K562 (cell line): ENCODE measurements around the gene FFAR1. TPM values are rescaled to one million over a fixed set of nuclear protein-coding genes. Genes with fewer than 3 reads are reported as not detected.
A peak's percentile ranks its signal among the peaks of the same experiment; 100 is the strongest.

Source experiments
- ATAC-seq: fragments of 200-7000 bp; cut with Tn5 transposase; 3 replicates; pipeline ENCODE4 v1.9.1; 2020; ENCODE audit warnings: moderate library complexity
- BruUV-seq: library from RNA; stranded (reverse); fragments of 400-500 nt; replicated peaks from 2 replicates; lab custom pipeline; 2021; lab: Mats Ljungman, UMichigan
- CTCF ChIA-PET: fragments of 300-600 bp; formaldehyde crosslinking; extraction: SDS; loops from one replicate; lab custom pipeline; 2021; ENCODE audit warnings: low intra/inter-chr PET ratio; lab: Yijun Ruan, JAX
- POLR2A ChIA-PET: fragments of 300-600, 350-650 bp; sonication (Branson Sonifier 250); formaldehyde crosslinking; extraction: SDS; loops from one replicate; lab custom pipeline; 2021; ENCODE audit warnings: antibody characterized with exemption, inconsistent platforms; lab: Yijun Ruan, JAX
- DNase-seq, 4 experiments: peaks; one replicate each; pipeline versions ENCODE4 v3.0.0 to v3.0.0-alpha.2; 2011 to 2018; ENCODE audit warnings: low spot score in 3 of 4, mixed read lengths in 3 of 4; ENCODE audit errors: extremely low read depth in 1 of 4
- FAIRE-seq: peaks from 2 replicates; lab custom pipeline; 2011; peaks lifted over from hg19 to GRCh38; lab: Jason Lieb, UNC
- H2AFZ ChIP-seq: 2 replicates; pipeline ENCODE4 v1.6.0; 2011; ENCODE audit warnings: low read depth, low read length, control low read depth, inconsistent platforms
- H3K27ac ChIP-seq: fragments of 200-600 bp; 3 replicates; pipeline ENCODE4 v1.8.0; 2011; ENCODE audit warnings: low read depth, mild to moderate bottlenecking, control low read depth, inconsistent platforms, low read length, moderate library complexity, mixed read lengths; ENCODE audit errors: extremely low read depth
- H3K27me3 ChIP-seq, 2 experiments: fragments of 300-600 bp in 1 of 2; 2 replicates in 1 of 2; 3 replicates in 1 of 2; pipeline versions ENCODE4 v1.6.0 to v1.8.0; 2011; ENCODE audit warnings: inconsistent platforms in 2 of 2, low read length in 2 of 2, mild to moderate bottlenecking in 1 of 2, mixed read lengths in 1 of 2, moderate library complexity in 1 of 2; ENCODE audit not compliant: control insufficient read depth in 2 of 2, insufficient read depth in 2 of 2
- H3K36me3 ChIP-seq: fragments of 300-600 bp; 3 replicates; pipeline ENCODE4 v1.8.0; 2011; ENCODE audit warnings: mild to moderate bottlenecking, low read length, inconsistent platforms; ENCODE audit not compliant: control insufficient read depth, insufficient read depth
- H3K4me1 ChIP-seq, 2 experiments: fragments of 200-600 bp in 1 of 2; replicated peaks in 1 of 2; 2 replicates in 1 of 2; 3 replicates in 1 of 2; pipeline versions ENCODE4 v1.5.1 to v1.8.0; 2011; ENCODE audit warnings: inconsistent platforms in 2 of 2, low read length in 2 of 2, mild to moderate bottlenecking in 1 of 2, mixed read lengths in 1 of 2, moderate library complexity in 1 of 2; ENCODE audit not compliant: control insufficient read depth in 2 of 2, insufficient read depth in 2 of 2
- H3K4me2 ChIP-seq: 2 replicates; pipeline ENCODE4 v1.6.1; 2011; ENCODE audit warnings: low read length, control low read depth, inconsistent platforms, mixed read lengths; ENCODE audit not compliant: insufficient read depth
- H3K4me3 ChIP-seq: fragments of 200-600 bp; sonication (generic), shearing (Covaris generic); 2 replicates; pipeline ENCODE4 v1.5.1; 2016; ENCODE audit warnings: control low read depth, inconsistent platforms
- H3K79me2 ChIP-seq: fragments of 200-600 bp; 3 replicates; pipeline ENCODE4 v1.8.0; 2011; ENCODE audit warnings: low read length, inconsistent platforms; ENCODE audit not compliant: control insufficient read depth, insufficient read depth
- H3K9ac ChIP-seq, 2 experiments: 2 replicates each; pipeline versions ENCODE4 v1.6.0 to v1.6.1; 2011; ENCODE audit warnings: low read depth in 2 of 2, low read length in 2 of 2, control low read depth in 1 of 2, inconsistent platforms in 1 of 2, mild to moderate bottlenecking in 1 of 2, mixed read lengths in 1 of 2; ENCODE audit not compliant: insufficient read depth in 1 of 2
- H3K9me1 ChIP-seq: one replicate; pipeline ENCODE4 v1.6.0; 2011; ENCODE audit warnings: inconsistent platforms, mild to moderate bottlenecking, low read length, moderate library complexity; ENCODE audit not compliant: control insufficient read depth, insufficient read depth
- H3K9me3 ChIP-seq: replicated peaks from 2 replicates; pipeline ENCODE4 v1.5.1; 2011; ENCODE audit warnings: low read depth, low read length, inconsistent platforms; ENCODE audit not compliant: control insufficient read depth, insufficient read depth
- H4K20me1 ChIP-seq: replicated peaks from 2 replicates; pipeline ENCODE4 v1.6.1; 2011; ENCODE audit warnings: low read length, inconsistent platforms, mixed read lengths; ENCODE audit not compliant: control insufficient read depth, insufficient read depth
- BHLHE40 ChIP-seq: IDR thresholded peaks from 2 replicates; pipeline ENCODE4 v1.6.1; 2011; ENCODE audit warnings: low read length, improper control_type of control experiment
- CBFA2T3 ChIP-seq: fragments of 450-650 bp; IDR thresholded peaks from 2 replicates; pipeline ENCODE4 v1.6.1; 2017
- CEBPB ChIP-seq: fragments of 450-650 bp; IDR thresholded peaks from 2 replicates; pipeline ENCODE4 v1.6.1; 2016; ENCODE audit warnings: missing genetic modification characterization, missing compliant biosample characterization
- RBM15 ChIP-seq: fragments of 200-400 bp; formaldehyde crosslinking; IDR thresholded peaks from 2 replicates; pipeline ENCODE4 v1.6.1; 2018; ENCODE audit warnings: mild to moderate bottlenecking, low read length, moderate library complexity; ENCODE audit not compliant: insufficient read depth
- TCF3 ChIP-seq: sonication (generic); formaldehyde crosslinking; IDR thresholded peaks from 2 replicates; pipeline ENCODE4 v1.4.0; 2020; ENCODE audit warnings: mild to moderate bottlenecking, missing genetic modification reagents
- ZNF280A ChIP-seq: fragments of 450-650 bp; IDR thresholded peaks from 2 replicates; pipeline ENCODE4 v1.6.1; 2018; ENCODE audit warnings: mild to moderate bottlenecking, low read depth; ENCODE audit not compliant: partially characterized antibody
- ZNF551 ChIP-seq: fragments of 250-450 bp; sonication (Bioruptor Pico); IDR thresholded peaks from 2 replicates; pipeline ENCODE4 v1.5.0; 2021; ENCODE audit warnings: mild to moderate bottlenecking, moderate library complexity
- WGBS: fragments of 100-300 bp; shearing (Covaris generic); methylation state at CpG from one replicate; pipeline ENCODE4 v1.1.6; 2016; ENCODE audit warnings: low coverage, mixed read lengths; ENCODE audit not compliant: insufficient coverage; ENCODE audit errors: missing lambda C conversion rate; 5-methylcytosine and 5-hydroxymethylcytosine counted together
- in situ Hi-C: fragments of 300-500 bp; cut with MboI; formaldehyde crosslinking; loops from 4 replicates; pipeline ENCODE4 v1.15.0; 2018; ENCODE audit warnings: inconsistent platforms, mixed read lengths
- intact Hi-C: fragments of 100-400 bp; cut with micrococcal nuclease; formaldehyde crosslinking; loops from 2 replicates; pipeline ENCODE4 v1.14.2; 2022
- polyA plus RNA-seq, 8 experiments: library from polyadenylated mRNA; depleted of rRNA in 4 of 8; stranded (reverse) in 5 of 8; unstranded in 3 of 8; fragments of >200 nt; fragmentation: Nextera tagmentation in 2 of 8; fragmentation: Illumina TruSeq in 1 of 8; extraction: Ambion mirVana in 2 of 8; extraction: Trizol in 1 of 8; gene quantifications; 2 replicates each; pipeline versions ENCODE4 v1.2.1 to v1.2.3, GENCODE V29; 2011 to 2014; ENCODE audit warnings: inconsistent platforms in 1 of 8, missing spikeins in 1 of 8
- total RNA-seq, 7 experiments: library from RNA; depleted of rRNA in 6 of 7; stranded (reverse); fragments of >200 nt in 6 of 7; fragmentation: Illumina TruSeq in 2 of 7; extraction: Trizol in 2 of 7; gene quantifications; 2 replicates each; pipeline versions ENCODE4 v1.2.1 to v1.2.3, GENCODE V29; 2011 to 2021; ENCODE audit warnings: low replicate concordance in 1 of 7

Gene FFAR1
- total and polyA plus RNA-seq, 9 of the 15 experiments (the other 6 are each of a cell fraction or from before 2014, with no cell fraction given) = not detected

GRCh38 chr19:35330475-35330874, 17.2 kb upstream of the FFAR1 start:
- ChIA-PET CTCF (no interaction called here), POLR2A (interaction anchor here (1.5 kb wide), 1 partner anchor 11 kb away, joined by 5 read pairs; no protein-coding TSS in a partner anchor)
- no peak for FAIRE-seq
- H3K9me1 ChIP-seq = no peaks in the 10 kb centered on the region
- BruUV-seq = no TSS peak
- peaks cover 2 to 8% of the 10 kb centered on the region in 2 experiments; a peak in 4 of 5 replicates for H3K4me1 ChIP-seq
- no peak for ATAC-seq
- H3K9me3 ChIP-seq = no peaks in the 10 kb centered on the region
- no peak overlapping the region for H3K4me3 ChIP-seq
- H3K27me3 ChIP-seq = no peaks in the 10 kb centered on the region
- no peak overlapping the region for H2AFZ ChIP-seq
- in situ Hi-C loops (loop anchor here (10.0 kb wide), 1 partner anchor 56 kb away; no protein-coding TSS in a partner anchor), intact Hi-C loops (no loop called here)
- WGBS = 22% methylated on average over 6 of the region's 7 CpGs
- H3K79me2 ChIP-seq = no peaks in the 10 kb centered on the region
- TF ChIP-seq ZNF551 (CRISPR knock-in tag) (no peak), CBFA2T3 (peak; percentile 18), RBM15 (no peak), ZNF280A (no peak), CEBPB (tag) (no peak), TCF3 (CRISPR knock-in tag) (peak; percentile 49), BHLHE40 (peak; percentile 46; the same call in 1 of the 2 replicates)
- H3K4me2 ChIP-seq = no peak overlapping the region
- no peaks in the 10 kb centered on the region for H4K20me1 ChIP-seq
- H3K36me3 ChIP-seq = no peaks in the 10 kb centered on the region
- DNase-seq = no peak
- H3K27ac ChIP-seq = no peak overlapping the region
- H3K9ac ChIP-seq = no peak overlapping the region
